Mononuclear cell (primary cell): ENCODE results near the gene NPR3. TPM values are rescaled to one million over a fixed set of nuclear protein-coding genes. Genes with fewer than 3 reads are reported as not detected.

Experiments
- H3K27me3 ChIP-seq: 2 replicates; pipeline ENCODE4 v1.6.0; 2011; ENCODE audit warnings: low read length, control low read depth; ENCODE audit not compliant: insufficient read depth
- H3K4me1 ChIP-seq: 2 replicates; pipeline ENCODE4 v1.5.1; 2011; ENCODE audit warnings: mild to moderate bottlenecking, low read length, control low read depth; ENCODE audit not compliant: insufficient read depth
- H3K4me3 ChIP-seq: 2 replicates; pipeline ENCODE4 v1.5.1; 2011; ENCODE audit warnings: mild to moderate bottlenecking, low read length, moderate library complexity
- H3K9me3 ChIP-seq: 2 replicates; pipeline ENCODE4 v1.5.1; 2011; ENCODE audit warnings: low read depth, mild to moderate bottlenecking, control low read depth, low read length
- total RNA-seq: library from RNA; depleted of rRNA; stranded (reverse); fragments of >200 nt; gene quantifications from one replicate; pipeline ENCODE4 v1.2.3, GENCODE V29; 2012

Gene NPR3
- 0.52 TPM for total RNA-seq

DNA sequence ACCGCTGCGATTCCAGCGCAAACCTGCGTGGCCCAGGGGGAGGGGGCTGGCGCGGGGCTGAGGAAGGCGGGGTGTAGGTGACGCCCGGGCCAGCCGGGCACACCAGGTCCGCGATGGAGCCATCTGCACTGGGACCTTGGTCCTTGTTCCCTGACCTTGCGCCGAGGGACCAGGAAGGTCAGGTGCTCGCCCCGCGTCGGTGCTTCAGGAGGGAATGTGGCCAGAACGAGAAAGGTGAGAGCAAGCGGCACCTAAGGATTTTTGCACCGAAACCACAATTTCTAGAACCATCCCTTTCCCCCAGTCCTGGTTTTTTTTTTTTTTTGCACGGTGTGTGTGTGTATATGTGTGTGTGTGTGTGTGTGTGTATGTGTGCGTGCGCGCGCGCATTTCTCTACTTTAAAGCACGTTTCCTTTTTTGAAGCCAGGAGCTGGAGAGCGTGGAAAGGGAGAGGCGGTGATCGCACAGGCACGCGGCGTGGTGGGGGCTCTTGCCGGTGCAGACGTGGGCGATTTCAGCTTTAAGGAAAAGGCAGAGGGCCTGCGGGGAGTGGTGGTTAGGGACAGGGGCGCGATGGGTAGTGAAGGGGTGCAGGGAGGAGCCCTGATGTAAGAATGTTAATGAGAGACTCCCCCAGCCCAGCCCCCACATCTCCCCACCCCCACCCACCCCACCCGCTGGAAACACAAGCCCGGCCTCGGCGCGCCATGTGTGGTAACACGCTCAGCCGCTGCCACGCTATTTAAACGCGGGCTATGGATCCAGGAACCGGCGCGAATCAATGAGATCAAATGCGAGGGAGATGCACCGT lies at the start of gene NPR3:
TSS of gene NPR3 (plus strand) at position 772 of the 812 bp plus-strand sequence. CDS start 456 bp downstream, outside the sequence.
- peaks cover 73% of the 10 kb centered on the region for H3K27me3 ChIP-seq

DNA sequence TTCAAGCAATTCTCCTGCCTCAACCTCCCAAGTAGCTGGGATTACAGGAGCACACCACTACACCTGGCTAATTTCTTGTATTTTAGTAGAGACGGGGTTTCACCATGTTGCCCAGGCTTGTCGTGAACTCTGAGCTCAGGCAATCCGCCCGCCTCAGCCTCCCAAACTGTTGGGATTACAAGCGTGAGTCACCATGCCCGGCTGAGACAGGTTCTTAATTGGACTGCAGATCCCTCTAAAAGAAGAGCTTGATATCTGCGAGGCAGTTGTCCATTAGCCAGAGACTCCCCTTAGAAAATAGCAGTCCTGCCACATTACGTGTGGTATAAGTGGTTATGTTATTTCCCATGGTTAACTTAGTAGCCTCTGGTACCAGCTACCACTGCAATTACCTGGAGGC lies 46.6 kb upstream of the NPR3 start:
- no peaks in the 10 kb centered on the region for H3K4me1 ChIP-seq
- H3K4me3 ChIP-seq = no peak overlapping the region
- H3K27me3 ChIP-seq = no peaks in the 10 kb centered on the region
- no peaks in the 10 kb centered on the region for H3K9me3 ChIP-seq

More for the DNA sequence above, at the start of gene NPR3:
- H3K4me3 ChIP-seq = peak within 1 kb of the TSS; percentile 42
- H3K9me3 ChIP-seq = no peaks in the 10 kb centered on the region
- peaks cover 52% of the 10 kb centered on the region for H3K4me1 ChIP-seq

DNA sequence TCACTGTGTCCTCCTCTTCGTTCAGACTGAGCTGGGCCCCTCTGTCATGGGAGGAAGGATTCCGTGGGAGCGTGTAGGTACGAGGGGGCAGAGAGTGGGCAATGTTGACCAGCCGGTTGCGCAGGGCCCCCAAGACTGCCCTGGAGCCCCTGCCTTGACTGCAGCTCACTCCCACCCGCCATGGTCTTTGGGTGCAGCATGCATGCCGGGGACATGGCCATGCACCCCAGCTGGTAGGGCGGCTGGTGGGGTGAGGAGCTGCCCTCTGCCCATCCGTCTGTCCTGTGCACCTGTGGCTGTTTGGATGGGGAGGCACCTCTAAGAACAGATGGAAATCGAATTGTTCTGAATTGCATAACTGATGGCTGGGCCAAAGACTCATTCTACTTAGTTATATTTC lies 42.6 kb upstream of the NPR3 start:
- Histone ChIP-seq H3K4me3 (no peak overlapping the region), H3K27me3 (no peaks in the 10 kb centered on the region), H3K9me3 (no peaks in the 10 kb centered on the region), H3K4me1 (no peaks in the 10 kb centered on the region)

DNA sequence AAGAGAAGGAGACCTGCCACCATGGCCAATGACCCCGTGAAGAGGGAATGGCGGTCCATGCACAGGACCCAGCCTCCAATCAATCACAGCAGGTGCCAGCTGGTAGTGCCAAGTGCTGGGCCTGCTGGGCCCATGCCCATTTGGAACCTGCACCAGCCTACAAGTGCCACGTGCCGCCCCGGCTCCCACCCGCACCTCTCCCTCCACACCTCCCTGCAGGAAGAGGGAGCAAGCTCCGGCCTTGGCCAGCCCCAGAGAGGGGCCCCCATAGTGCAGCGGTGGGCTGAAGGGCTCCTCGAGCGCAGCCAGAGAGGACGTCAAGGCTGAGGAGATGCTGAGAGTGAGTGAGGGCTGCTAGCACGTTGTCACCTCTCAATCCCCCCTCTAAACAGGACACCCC lies 37.8 kb upstream of the NPR3 start:
- H3K4me3 ChIP-seq = no peak overlapping the region
- H3K27me3 ChIP-seq = no peaks in the 10 kb centered on the region
- no peaks in the 10 kb centered on the region for H3K9me3 ChIP-seq
- no peaks in the 10 kb centered on the region for H3K4me1 ChIP-seq

DNA sequence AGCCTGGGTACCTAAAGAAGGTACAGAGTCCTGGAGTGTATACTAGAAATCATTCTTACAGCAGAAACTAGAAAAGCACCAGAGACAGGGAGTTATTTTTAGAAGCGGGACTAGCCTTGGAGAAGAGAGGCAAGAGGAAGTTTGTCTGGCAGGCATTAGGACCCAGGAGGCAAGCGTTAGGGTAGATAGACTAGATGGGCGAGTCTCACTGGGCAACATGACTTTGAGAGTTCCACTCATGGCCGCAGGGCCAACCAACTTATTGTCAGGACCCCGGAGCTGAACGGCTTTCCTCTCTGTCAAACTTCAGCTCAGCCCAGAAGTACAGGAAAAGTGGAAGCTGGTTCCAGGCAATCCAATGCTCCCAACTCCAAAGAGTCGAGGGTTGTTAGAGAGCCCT lies 34.1 kb upstream of the NPR3 start:
- no peaks in the 10 kb centered on the region for H3K9me3 ChIP-seq
- H3K27me3 ChIP-seq = no peaks in the 10 kb centered on the region
- no peak overlapping the region for H3K4me3 ChIP-seq
- no peaks in the 10 kb centered on the region for H3K4me1 ChIP-seq

DNA sequence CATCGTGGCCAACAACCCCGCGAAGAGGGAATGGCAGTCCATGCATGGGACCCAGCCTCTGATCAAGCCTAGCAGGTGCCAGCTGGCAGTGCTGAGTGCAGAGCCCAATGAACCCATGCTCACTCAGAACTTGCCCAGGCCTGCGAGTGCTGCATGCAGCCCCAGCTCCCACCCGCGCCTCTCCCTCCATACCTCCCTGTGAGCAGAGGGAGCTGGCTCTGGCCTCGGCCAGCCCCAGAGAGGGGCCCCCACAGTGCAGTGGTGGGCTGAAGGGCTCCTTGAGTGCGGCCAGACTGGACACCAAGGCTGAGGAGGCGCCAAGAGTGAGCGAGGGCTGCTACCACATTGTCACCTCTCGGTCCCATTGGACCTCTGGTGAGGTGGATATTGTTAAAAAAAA lies 32.6 kb upstream of the NPR3 start:
- Histone ChIP-seq H3K4me3 (no peak overlapping the region), H3K4me1 (no peaks in the 10 kb centered on the region), H3K9me3 (no peaks in the 10 kb centered on the region), H3K27me3 (no peaks in the 10 kb centered on the region)

DNA sequence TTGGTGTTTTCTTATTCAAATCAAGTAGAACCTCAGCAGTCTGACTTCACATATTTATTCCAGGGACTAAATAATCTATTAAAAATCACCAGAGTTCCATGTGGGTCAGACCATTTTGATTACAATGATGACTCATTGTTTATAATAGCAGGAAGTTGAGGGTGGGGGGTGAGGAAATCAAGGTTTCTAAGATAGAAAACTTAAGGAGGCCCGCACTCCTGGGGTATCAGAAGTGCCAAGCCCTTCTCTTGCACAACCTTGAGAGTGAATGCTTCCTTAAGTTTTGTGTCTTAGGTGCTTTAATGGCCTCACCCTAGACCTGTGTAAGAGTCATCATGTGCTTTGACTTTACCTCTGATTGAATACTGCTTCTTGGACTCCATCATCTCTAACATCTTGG lies 31.9 kb upstream of the NPR3 start:
- H3K9me3 ChIP-seq = no peaks in the 10 kb centered on the region
- no peaks in the 10 kb centered on the region for H3K4me1 ChIP-seq
- no peaks in the 10 kb centered on the region for H3K27me3 ChIP-seq
- H3K4me3 ChIP-seq = no peak overlapping the region

GRCh38 chr5:32680183-32680582 lies 30.9 kb upstream of the NPR3 start:
- Histone ChIP-seq H3K4me1 (no peaks in the 10 kb centered on the region), H3K9me3 (no peaks in the 10 kb centered on the region), H3K27me3 (no peaks in the 10 kb centered on the region)

DNA sequence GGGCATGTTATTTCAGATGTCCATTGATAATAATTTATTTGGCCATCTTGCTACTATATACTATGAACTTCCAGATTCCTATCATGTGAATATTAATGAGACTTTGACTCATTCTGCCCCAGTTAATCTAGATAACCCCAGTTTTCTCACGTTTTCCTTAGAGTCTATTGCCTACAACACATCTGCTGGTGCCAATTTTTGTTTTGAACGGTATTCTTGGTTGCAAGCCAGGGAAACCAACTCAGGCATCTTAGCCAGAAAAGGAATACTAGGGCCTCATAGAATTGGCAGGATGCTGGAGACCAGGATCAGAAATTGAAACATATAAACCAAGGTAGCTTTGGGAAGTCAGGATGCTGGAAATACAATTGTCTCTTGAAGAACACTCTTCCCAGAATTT lies 28.0 kb upstream of the NPR3 start:
- H3K4me1 ChIP-seq = no peaks in the 10 kb centered on the region
- H3K9me3 ChIP-seq = no peaks in the 10 kb centered on the region
- H3K4me3 ChIP-seq = no peak overlapping the region
- H3K27me3 ChIP-seq = no peaks in the 10 kb centered on the region

More at GRCh38 chr5:32680183-32680582, 30.9 kb upstream of the NPR3 start:
- no peak overlapping the region for H3K4me3 ChIP-seq

DNA sequence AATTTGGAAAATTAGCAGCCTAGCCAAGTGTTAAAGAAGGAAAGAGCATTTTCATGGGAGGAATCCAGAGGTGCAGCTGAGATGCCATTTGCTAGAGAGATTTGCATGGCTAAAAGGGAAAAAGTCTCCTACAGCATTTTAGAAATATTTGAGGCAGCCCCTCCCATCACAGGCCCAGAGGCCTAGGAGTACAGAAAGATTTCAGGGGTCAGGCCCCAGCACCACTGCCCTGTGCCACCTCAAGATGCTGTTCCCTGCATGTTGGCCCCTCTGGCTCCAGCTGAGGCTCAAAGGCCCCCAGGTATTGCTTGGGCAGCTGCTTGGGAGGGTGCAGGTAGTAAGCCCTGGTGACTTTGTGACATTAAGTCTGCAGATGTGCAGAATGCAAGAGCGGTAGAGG lies 26.9 kb upstream of the NPR3 start:
- no peak overlapping the region for H3K4me3 ChIP-seq
- H3K4me1 ChIP-seq = no peaks in the 10 kb centered on the region
- H3K27me3 ChIP-seq = no peaks in the 10 kb centered on the region
- H3K9me3 ChIP-seq = no peaks in the 10 kb centered on the region

GRCh38 chr5:32686799-32687498 lies 24.2 kb upstream of the NPR3 start:
- H3K27me3 ChIP-seq = no peaks in the 10 kb centered on the region
- no peaks in the 10 kb centered on the region for H3K9me3 ChIP-seq
- no peaks in the 10 kb centered on the region for H3K4me1 ChIP-seq
- H3K4me3 ChIP-seq = no peak overlapping the region

DNA sequence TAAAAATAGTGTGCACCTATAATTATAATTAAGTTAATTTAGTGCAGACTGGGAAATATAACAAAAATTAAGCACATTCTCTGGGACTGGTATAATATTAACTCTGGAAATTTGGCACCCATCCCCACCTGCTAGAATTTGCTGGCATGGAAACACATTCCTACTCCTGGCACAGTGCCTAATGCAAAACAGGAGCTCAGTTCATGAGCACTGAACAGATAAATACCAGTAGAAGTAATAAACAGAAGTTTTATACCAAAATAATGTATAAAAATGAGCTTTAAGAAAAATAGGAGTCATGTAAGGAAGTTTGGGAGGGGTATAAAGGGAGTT lies 23.7 kb upstream of the NPR3 start:
- Histone ChIP-seq H3K4me3 (no peak overlapping the region), H3K4me1 (no peaks in the 10 kb centered on the region), H3K9me3 (no peaks in the 10 kb centered on the region), H3K27me3 (no peaks in the 10 kb centered on the region)

GRCh38 chr5:32690153-32690552 lies 21.0 kb upstream of the NPR3 start:
- Histone ChIP-seq H3K4me1 (no peaks in the 10 kb centered on the region), H3K27me3 (no peaks in the 10 kb centered on the region), H3K4me3 (no peak overlapping the region), H3K9me3 (no peaks in the 10 kb centered on the region)

- no peaks in the 10 kb centered on the region for H3K9me3 ChIP-seq
- no peaks in the 10 kb centered on the region for H3K4me1 ChIP-seq
- no peak overlapping the region for H3K4me3 ChIP-seq
- H3K27me3 ChIP-seq = no peaks in the 10 kb centered on the region
Observed at GRCh38 chr5:32690666-32691065, 20.5 kb upstream of the NPR3 start.

- no peaks in the 10 kb centered on the region for H3K4me1 ChIP-seq
- no peak overlapping the region for H3K4me3 ChIP-seq
- H3K27me3 ChIP-seq = no peaks in the 10 kb centered on the region
- no peaks in the 10 kb centered on the region for H3K9me3 ChIP-seq
Observed at GRCh38 chr5:32692036-32692746, 18.9 kb upstream of the NPR3 start.
